Measurements from ENCODE around the gene ILK. TPM values are rescaled to one million over a fixed set of nuclear protein-coding genes. Genes with fewer than 3 reads are reported as not detected.

The ILK gene
- total and polyA plus RNA-seq, 10 of the 15 experiments (the other 5 are each of a cell fraction or from before 2014, with no cell fraction given), result 51.8 to 163 (median 92.0) TPM

DNA sequence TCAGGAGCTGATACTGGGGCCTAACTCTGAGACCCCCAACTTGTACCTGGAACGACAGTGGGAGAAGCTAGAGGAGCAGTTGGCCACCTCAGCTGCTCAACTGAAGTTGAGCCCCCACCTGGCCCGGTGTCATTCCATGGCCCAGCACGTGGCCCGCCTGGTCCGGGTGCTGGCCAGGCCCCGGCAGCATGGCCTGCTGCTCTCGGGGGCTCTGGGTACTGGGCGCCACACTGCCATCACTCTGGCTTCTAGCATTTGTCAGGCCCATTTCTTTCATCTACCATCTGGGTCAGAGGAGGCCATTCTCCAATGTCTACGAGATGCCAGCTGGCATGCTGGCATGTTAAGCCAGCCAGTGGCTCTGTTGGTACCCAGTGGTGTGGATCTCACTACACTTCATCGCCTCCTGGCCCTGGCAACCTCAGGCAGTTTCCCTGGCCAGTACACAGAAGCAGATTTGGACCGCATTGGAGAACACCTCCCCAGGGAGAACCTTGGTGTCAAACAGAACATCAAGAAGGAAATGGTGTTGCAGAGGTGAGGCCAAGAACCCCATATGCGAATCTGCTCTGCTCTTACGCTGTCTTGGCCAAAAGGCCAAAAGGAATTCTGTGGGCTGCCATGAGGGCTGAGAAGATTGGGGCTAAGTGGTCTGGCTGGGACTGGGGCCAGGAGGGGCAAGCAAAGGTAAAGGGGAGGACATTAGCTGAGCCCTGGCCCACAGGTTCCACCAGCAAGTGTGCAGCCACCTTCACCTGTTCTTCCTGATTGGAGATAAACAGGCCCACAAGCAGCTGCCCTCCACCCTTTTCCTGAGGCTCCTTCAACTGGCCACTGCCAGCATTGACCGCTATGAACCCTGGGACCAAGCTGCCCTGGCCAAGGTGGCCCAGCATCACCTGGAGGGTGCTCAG is 45.6 kb upstream of the ILK start (continued):
- TF ChIP-seq IKZF2 (IDR thresholded peaks at IDR 0.05), result no peak
- no peak for TF ChIP-seq MYB (IDR thresholded peaks at IDR 0.05; ENCODE audit: borderline replicate concordance, low read depth, low read length)
- no peak for TF ChIP-seq SIN3A (IDR thresholded peaks at IDR 0.05; ENCODE audit: low read depth, low read length)
- TF ChIP-seq POU2F2 (IDR thresholded peaks at IDR 0.05; ENCODE audit: borderline replicate concordance, low read depth, low read length), result no peak

DNA sequence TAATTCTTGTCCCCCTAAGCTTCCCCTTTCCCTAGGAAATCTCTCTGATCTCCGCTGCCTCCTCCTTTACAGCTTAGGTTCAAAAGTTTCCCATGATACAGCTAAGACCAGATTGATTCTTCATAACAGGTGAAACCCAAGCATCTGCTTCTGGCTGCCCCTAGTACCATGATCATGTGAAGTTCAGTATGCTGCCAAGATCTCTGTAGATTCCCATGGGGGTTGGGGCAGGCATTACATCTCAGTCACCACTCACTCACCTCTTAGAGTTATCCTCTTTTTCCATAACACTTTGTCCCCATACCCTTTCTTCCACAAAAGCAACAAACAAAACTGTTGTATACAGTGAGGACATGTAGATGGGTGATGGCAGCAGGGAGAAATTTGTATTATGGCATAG is 44.2 kb upstream of the ILK start:
- 92% methylated on average over 1 of the region's 1 CpG for WGBS (ENCODE audit: insufficient coverage, insufficient replicate concordance, low lambda C conversion rate, missing lambda C conversion rate)
- ChIA-PET POLR2A (no interaction called here), CTCF (interaction anchor here (0.6 to 1.4 kb wide), 2 partner anchors 28 to 53 kb away, joined by 3 to 6 read pairs; no protein-coding TSS in a partner anchor), SMC1A (ENCODE audit: uncharacterized antibody, unreplicated experiment) (interaction anchor here (0.8 kb wide), 1 partner anchor 113 kb away, joined by 5 read pairs; no protein-coding TSS in a partner anchor), RAD21 (ENCODE audit: unreplicated experiment) (interaction anchor here (1.1 kb wide), 1 partner anchor 26 kb away, joined by 3 read pairs; no protein-coding TSS in a partner anchor)
- Histone ChIP-seq H4K20me1 (ENCODE audit: control insufficient read depth, insufficient read depth) (no peaks in the 10 kb centered on the region), H3K79me2 (ENCODE audit: control insufficient read depth, insufficient read depth, low read length) (no peaks in the 10 kb centered on the region), H3K4me2 (ENCODE audit: control insufficient read depth, insufficient read depth) (no peak overlapping the region), H3K36me3 (ENCODE audit: control insufficient read depth in 2 of 2, insufficient read depth in 2 of 2, low read length in 1 of 2) (no peaks in the 10 kb centered on the region), H3K9me3 (replicated peaks; ENCODE audit: control insufficient read depth, insufficient read depth, low read length) (no peaks in the 10 kb centered on the region), H3K4me1 (ENCODE audit: control insufficient read depth, insufficient read depth, low read length) (no peaks in the 10 kb centered on the region), H3K27me3 (replicated peaks in 1 of 2; ENCODE audit: control insufficient read depth in 2 of 2, insufficient read depth in 2 of 2, low read length in 1 of 2) (no peaks in the 10 kb centered on the region), H3K27ac (ENCODE audit: control insufficient read depth, insufficient read depth) (no peak overlapping the region), H3K4me3 (no peak overlapping the region), H3K9ac (ENCODE audit: control insufficient read depth, insufficient read depth, low read length) (no peak overlapping the region), H2AFZ (ENCODE audit: control insufficient read depth, low read depth, low read length) (no peak overlapping the region)
- no peak for DNase-seq (ENCODE audit: low read depth, low spot score)
- ATAC-seq, result no peak
- in situ Hi-C loops (cut with MboI) (no loop called here), intact Hi-C loops (cut with micrococcal nuclease; ENCODE audit: unreplicated experiment) (no loop called here)
- FAIRE-seq, result no peak
- BruUV-seq (replicated peaks), result no TSS peak
- TF ChIP-seq TBL1XR1 (IDR thresholded peaks at IDR 0.05; ENCODE audit: low read depth, low read length), result no peak
- no peak for TF ChIP-seq MXI1 (IDR thresholded peaks at IDR 0.05; ENCODE audit: low read depth, low read length)
- TF ChIP-seq, protein P1, sequence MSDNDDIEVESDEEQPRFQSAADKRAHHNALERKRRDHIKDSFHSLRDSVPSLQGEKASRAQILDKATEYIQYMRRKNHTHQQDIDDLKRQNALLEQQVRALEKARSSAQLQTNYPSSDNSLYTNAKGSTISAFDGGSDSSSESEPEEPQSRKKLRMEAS (IDR thresholded peaks at IDR 0.05; ENCODE audit: low read depth, low read length), result no peak
- no peak for TF ChIP-seq ZNF274 (IDR thresholded peaks at IDR 0.05; ENCODE audit: insufficient read depth, insufficient read length)
- TF ChIP-seq EGR1 (IDR thresholded peaks at IDR 0.05; ENCODE audit: borderline replicate concordance in 1 of 2, low read depth in 2 of 2, low read length in 2 of 2), result no peak
- no peak for TF ChIP-seq SIN3A (IDR thresholded peaks at IDR 0.05; ENCODE audit: low read depth, low read length)
- TF ChIP-seq NFYA (IDR thresholded peaks at IDR 0.05; ENCODE audit: borderline replicate concordance, low read depth, low read length), result no peak
- TF ChIP-seq ZNF384 (IDR thresholded peaks at IDR 0.05; ENCODE audit: borderline replicate concordance, low read depth, low read length), result no peak
- no peak for TF ChIP-seq HCFC1 (IDR thresholded peaks at IDR 0.05; ENCODE audit: low read length)
- TF ChIP-seq, protein P2, sequence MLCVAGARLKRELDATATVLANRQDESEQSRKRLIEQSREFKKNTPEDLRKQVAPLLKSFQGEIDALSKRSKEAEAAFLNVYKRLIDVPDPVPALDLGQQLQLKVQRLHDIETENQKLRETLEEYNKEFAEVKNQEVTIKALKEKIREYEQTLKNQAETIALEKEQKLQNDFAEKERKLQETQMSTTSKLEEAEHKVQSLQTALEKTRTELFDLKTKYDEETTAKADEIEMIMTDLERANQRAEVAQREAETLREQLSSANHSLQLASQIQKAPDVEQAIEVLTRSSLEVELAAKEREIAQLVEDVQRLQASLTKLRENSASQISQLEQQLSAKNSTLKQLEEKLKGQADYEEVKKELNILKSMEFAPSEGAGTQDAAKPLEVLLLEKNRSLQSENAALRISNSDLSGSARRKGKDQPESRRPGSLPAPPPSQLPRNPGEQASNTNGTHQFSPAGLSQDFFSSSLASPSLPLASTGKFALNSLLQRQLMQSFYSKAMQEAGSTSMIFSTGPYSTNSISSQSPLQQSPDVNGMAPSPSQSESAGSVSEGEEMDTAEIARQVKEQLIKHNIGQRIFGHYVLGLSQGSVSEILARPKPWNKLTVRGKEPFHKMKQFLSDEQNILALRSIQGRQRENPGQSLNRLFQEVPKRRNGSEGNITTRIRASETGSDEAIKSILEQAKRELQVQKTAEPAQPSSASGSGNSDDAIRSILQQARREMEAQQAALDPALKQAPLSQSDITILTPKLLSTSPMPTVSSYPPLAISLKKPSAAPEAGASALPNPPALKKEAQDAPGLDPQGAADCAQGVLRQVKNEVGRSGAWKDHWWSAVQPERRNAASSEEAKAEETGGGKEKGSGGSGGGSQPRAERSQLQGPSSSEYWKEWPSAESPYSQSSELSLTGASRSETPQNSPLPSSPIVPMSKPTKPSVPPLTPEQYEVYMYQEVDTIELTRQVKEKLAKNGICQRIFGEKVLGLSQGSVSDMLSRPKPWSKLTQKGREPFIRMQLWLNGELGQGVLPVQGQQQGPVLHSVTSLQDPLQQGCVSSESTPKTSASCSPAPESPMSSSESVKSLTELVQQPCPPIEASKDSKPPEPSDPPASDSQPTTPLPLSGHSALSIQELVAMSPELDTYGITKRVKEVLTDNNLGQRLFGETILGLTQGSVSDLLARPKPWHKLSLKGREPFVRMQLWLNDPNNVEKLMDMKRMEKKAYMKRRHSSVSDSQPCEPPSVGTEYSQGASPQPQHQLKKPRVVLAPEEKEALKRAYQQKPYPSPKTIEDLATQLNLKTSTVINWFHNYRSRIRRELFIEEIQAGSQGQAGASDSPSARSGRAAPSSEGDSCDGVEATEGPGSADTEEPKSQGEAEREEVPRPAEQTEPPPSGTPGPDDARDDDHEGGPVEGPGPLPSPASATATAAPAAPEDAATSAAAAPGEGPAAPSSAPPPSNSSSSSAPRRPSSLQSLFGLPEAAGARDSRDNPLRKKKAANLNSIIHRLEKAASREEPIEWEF (IDR thresholded peaks at IDR 0.05; ENCODE audit: insufficient replicate concordance, low read depth, low read length), result no peak
- no peak for TF ChIP-seq PAX5 (IDR thresholded peaks at IDR 0.05; ENCODE audit: borderline replicate concordance, low read depth, low read length)

Data from GM12878 (cell line).